Measurements from ENCODE around the gene ZNF136.

GRCh38 chr19:12194827-12195731, 32.2 kb downstream of the ZNF136 start:
- TF ChIP-seq CTCF (conservative IDR thresholded peaks at IDR 0.05 in 1 of 2, IDR thresholded peaks at IDR 0.05 in 1 of 2; ENCODE audit: low read depth in 1 of 2, low read length in 2 of 2) (no peak), EZH2 (IDR thresholded peaks at IDR 0.05; ENCODE audit: low read length, missing control alignments) (no peak)

All from fibroblast of lung (primary cell).